Measurements from ENCODE around the gene WSB1.

- TF ChIP-seq ZNF8 (CRISPR knock-in tag; IDR thresholded peaks at IDR 0.05) (no peak), OSR1 (CRISPR knock-in tag; IDR thresholded peaks at IDR 0.05) (no peak), BACH2 (CRISPR knock-in tag; IDR thresholded peaks at IDR 0.05; ENCODE audit: borderline replicate concordance) (no peak), CSDC2 (CRISPR knock-in tag; IDR thresholded peaks at IDR 0.05) (no peak), GLIS3 (CRISPR knock-in tag; IDR thresholded peaks at IDR 0.05) (no peak), PATZ1 (CRISPR knock-in tag; IDR thresholded peaks at IDR 0.05; ENCODE audit: borderline replicate concordance) (no peak), ARNTL (CRISPR knock-in tag; IDR thresholded peaks at IDR 0.05; ENCODE audit: borderline replicate concordance, low read depth) (no peak)
Measured at GRCh38 chr17:27265333-27265732, 28.6 kb upstream of the WSB1 start.
